Chondrocyte (in vitro differentiated cells): ENCODE measurements around the gene MAN2C1. TPM values are rescaled to one million over a fixed set of nuclear protein-coding genes. Genes with fewer than 3 reads are reported as not detected.

Experiments
- DNase-seq: peaks from one replicate; pipeline ENCODE4 v3.0.0; 2021; ENCODE audit warnings: mixed read lengths, low spot score
- H3K27ac Mint-ChIP-seq: one replicate; pipeline ENCODE4 v1.8.0; 2021; ENCODE audit warnings: mild to moderate bottlenecking, moderate library complexity, mixed read lengths; ENCODE audit not compliant: unreplicated experiment
- H3K27me3 Mint-ChIP-seq: 2 replicates; pipeline ENCODE4 v1.8.0; 2021; ENCODE audit warnings: low read depth, mixed read lengths
- H3K36me3 Mint-ChIP-seq: 2 replicates; pipeline ENCODE4 v1.8.0; 2021; ENCODE audit warnings: low read depth, mixed read lengths
- H3K4me1 Mint-ChIP-seq: 2 replicates; pipeline ENCODE4 v1.8.0; 2021; ENCODE audit warnings: low read depth, mild to moderate bottlenecking, mixed read lengths
- H3K4me3 Mint-ChIP-seq: one replicate; pipeline ENCODE4 v1.8.0; 2021; ENCODE audit warnings: mild to moderate bottlenecking, moderate library complexity, mixed read lengths; ENCODE audit not compliant: unreplicated experiment
- H3K9me3 Mint-ChIP-seq: 2 replicates; pipeline ENCODE4 v1.8.0; 2021; ENCODE audit warnings: low read depth, mixed read lengths
- microRNA-seq: library from miRNA; unstranded; fragments of <30 nt; microRNA quantifications from one replicate; pipeline ENCODE4 v1.2.0, GENCODE V29; 2020; ENCODE audit warnings: borderline number of aligned reads
- total RNA-seq: library from RNA; stranded (reverse); gene quantifications from 3 replicates; pipeline ENCODE4 v1.2.1, GENCODE V29; 2021
- TF ChIP-seq, protein P1 (sequence below): fragments of 200-600 bp; sonication (generic); IDR thresholded peaks from 2 replicates; pipeline ENCODE4 v1.5.0; 2021; ENCODE audit warnings: antibody characterized with exemption, mild to moderate bottlenecking, moderate library complexity

The MAN2C1 gene
- total RNA-seq, 1 donor from 2014 or later, result 109 TPM

DNA sequence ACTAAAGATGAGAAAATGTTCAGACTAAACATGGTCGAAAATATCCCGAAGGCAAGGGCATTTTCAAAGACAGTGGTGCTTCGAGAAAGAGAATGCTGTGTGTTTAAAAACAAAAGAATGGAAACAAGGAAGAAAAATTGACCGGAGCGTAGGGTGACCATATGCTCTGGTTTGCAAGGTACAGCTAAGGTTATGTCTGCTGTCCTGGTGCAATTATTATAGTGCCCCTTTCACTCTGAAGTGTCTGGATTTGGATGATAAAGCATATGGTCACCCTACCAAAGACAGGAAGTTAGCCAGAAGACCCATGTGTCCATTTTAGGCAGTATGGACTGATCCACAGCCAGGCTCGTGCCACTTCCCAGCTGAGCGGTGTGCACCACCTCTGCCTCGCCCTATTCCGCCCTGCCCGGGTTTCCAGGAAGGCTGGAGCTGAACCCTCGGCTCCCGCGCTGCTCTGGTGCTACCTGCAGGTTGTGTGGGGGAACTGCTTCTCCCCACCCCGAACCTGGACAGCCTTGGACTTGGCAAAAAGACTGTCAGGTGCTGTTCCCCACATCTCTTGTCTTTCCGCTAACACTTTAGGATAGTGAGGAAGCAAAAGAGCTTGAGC lies 60.5 kb downstream of the MAN2C1 start:
- H3K9me3 Mint-ChIP-seq, result no peaks in the 10 kb centered on the region
- DNase-seq, result no peak
- TF ChIP-seq, protein P1, sequence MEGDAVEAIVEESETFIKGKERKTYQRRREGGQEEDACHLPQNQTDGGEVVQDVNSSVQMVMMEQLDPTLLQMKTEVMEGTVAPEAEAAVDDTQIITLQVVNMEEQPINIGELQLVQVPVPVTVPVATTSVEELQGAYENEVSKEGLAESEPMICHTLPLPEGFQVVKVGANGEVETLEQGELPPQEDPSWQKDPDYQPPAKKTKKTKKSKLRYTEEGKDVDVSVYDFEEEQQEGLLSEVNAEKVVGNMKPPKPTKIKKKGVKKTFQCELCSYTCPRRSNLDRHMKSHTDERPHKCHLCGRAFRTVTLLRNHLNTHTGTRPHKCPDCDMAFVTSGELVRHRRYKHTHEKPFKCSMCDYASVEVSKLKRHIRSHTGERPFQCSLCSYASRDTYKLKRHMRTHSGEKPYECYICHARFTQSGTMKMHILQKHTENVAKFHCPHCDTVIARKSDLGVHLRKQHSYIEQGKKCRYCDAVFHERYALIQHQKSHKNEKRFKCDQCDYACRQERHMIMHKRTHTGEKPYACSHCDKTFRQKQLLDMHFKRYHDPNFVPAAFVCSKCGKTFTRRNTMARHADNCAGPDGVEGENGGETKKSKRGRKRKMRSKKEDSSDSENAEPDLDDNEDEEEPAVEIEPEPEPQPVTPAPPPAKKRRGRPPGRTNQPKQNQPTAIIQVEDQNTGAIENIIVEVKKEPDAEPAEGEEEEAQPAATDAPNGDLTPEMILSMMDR, result peak; percentile 73
- H3K36me3 Mint-ChIP-seq, result no peaks in the 10 kb centered on the region
- peaks cover 9% of the 10 kb centered on the region for H3K4me1 Mint-ChIP-seq
- H3K4me3 Mint-ChIP-seq, result no peak overlapping the region
- H3K27me3 Mint-ChIP-seq, result peaks cover 31% of the 10 kb centered on the region
- no peak overlapping the region for H3K27ac Mint-ChIP-seq

DNA sequence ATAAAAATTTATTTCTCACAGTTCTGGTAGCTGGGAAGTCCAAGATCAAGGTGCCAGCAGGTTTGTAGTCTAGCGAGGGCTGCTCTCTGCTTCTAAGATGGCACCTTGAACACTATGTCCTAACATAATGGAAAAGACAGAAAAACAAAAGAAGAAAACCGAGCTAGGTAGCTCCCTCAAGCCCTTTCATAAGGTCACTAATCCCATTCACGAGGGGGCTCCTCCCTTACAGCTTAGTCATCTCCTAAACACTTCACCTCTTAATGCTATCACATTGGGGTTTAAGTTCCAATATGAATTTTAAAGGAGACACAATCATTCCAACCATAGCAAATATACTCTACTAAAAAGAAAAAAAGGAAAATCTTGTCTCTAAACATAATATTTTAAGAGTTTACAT lies 62.2 kb downstream of the MAN2C1 start:
- peaks cover 33% of the 10 kb centered on the region for H3K27me3 Mint-ChIP-seq
- peaks cover 6% of the 10 kb centered on the region for H3K4me1 Mint-ChIP-seq
- no peak for DNase-seq
- H3K27ac Mint-ChIP-seq, result no peak overlapping the region
- H3K9me3 Mint-ChIP-seq, result no peaks in the 10 kb centered on the region
- no peaks in the 10 kb centered on the region for H3K36me3 Mint-ChIP-seq
- TF ChIP-seq, protein P1, result no peak
- H3K4me3 Mint-ChIP-seq, result no peak overlapping the region

Small RNAs within 50 kb of the gene (microRNA-seq; reads per million reads assigned to microRNA genes)
- not detected for gene MIR631

Other genes starting within 250 kb of the MAN2C1 start
- 12.2 to 33.4 TPM (median 32.9 TPM) in 3 replicates for gene C15orf39, start 166.7 kb downstream of the MAN2C1 start, total RNA-seq
- not detected in 3 replicates for gene GOLGA6C, start 110.3 kb downstream of the MAN2C1 start, total RNA-seq
- gene GOLGA6D, start 85.8 kb downstream of the MAN2C1 start, total RNA-seq, result 0.15 TPM in 1 of 3 replicates, not detected in the others
- 69.8 to 85.9 TPM (median 77.6 TPM) in 3 replicates for gene COMMD4, start 32.5 kb downstream of the MAN2C1 start, total RNA-seq
- 20.6 to 25.1 TPM (median 22.0 TPM) in 3 replicates for gene NEIL1, start 21.6 kb downstream of the MAN2C1 start, total RNA-seq
- gene SIN3A, start 83.1 kb upstream of the MAN2C1 start, total RNA-seq, result 39.3 to 50.9 TPM (median 44.9 TPM) in 3 replicates
- gene PTPN9, start 210.7 kb upstream of the MAN2C1 start, total RNA-seq, result 33.2 to 36.8 TPM (median 33.6 TPM) in 3 replicates